H1 (cell line): ENCODE results near the gene GUF1. TPM values are rescaled to one million over a fixed set of nuclear protein-coding genes. Genes with fewer than 3 reads are reported as not detected.

Experiments used
- CTCF ChIA-PET: fragments of 300-600 bp; sonication (Branson Sonifier 250); formaldehyde crosslinking; loops from one replicate; lab custom pipeline; 2021; ENCODE audit not compliant: partially characterized antibody; lab: Charles Lee
- POLR2A ChIA-PET: fragments of 300-600 bp; sonication (Branson Sonifier 250); formaldehyde crosslinking; loops from one replicate; lab custom pipeline; 2021; ENCODE audit warnings: inconsistent platforms; ENCODE audit not compliant: partially characterized antibody; lab: Charles Lee
- DNase-seq, 2 experiments: peaks; one replicate each; pipeline versions ENCODE4 v3.0.0 to v3.0.0-alpha.2; 2010 to 2022; ENCODE audit warnings: low spot score in 2 of 2, low read depth in 1 of 2, mixed read lengths in 1 of 2
- FAIRE-seq: peaks from 2 replicates; lab custom pipeline; 2011; peaks lifted over from hg19 to GRCh38; lab: Jason Lieb, UNC
- H2AFZ ChIP-seq: 2 replicates; pipeline ENCODE4 v1.8.1; 2012; ENCODE audit warnings: low read length, inconsistent platforms
- H2AK5ac ChIP-seq: 2 replicates; pipeline ENCODE4 v1.6.1; 2013; ENCODE audit warnings: low read depth, low read length
- H2BK120ac ChIP-seq: replicated peaks from 2 replicates; pipeline ENCODE3; 2013; ENCODE audit warnings: low read depth, low read length, inconsistent platforms
- H2BK12ac ChIP-seq: 2 replicates; pipeline ENCODE4 v1.6.1; 2013; ENCODE audit warnings: low read depth, low read length
- H2BK15ac ChIP-seq: 2 replicates; pipeline ENCODE4 v1.6.1; 2013; ENCODE audit warnings: low read length
- H2BK20ac ChIP-seq: 2 replicates; pipeline ENCODE4 v1.6.1; 2013; ENCODE audit warnings: low read length
- H2BK5ac ChIP-seq: 2 replicates; pipeline ENCODE4 v1.6.1; 2013; ENCODE audit warnings: low read depth, low read length
- H3K14ac ChIP-seq: 2 replicates; pipeline ENCODE4 v1.6.1; 2013; ENCODE audit warnings: inconsistent platforms; ENCODE audit not compliant: insufficient read length
- H3K18ac ChIP-seq: 2 replicates; pipeline ENCODE4 v1.6.1; 2013; ENCODE audit warnings: low read length; ENCODE audit errors: extremely low read depth
- H3K23ac ChIP-seq: 2 replicates; pipeline ENCODE4 v1.6.1; 2013; ENCODE audit warnings: inconsistent platforms; ENCODE audit not compliant: insufficient read length
- H3K23me2 ChIP-seq: 2 replicates; pipeline ENCODE4 v1.6.1; 2013; ENCODE audit warnings: low read depth, low read length
- H3K27ac ChIP-seq: 2 replicates; pipeline ENCODE4 v1.6.1; 2011; ENCODE audit warnings: low read depth, low read length, inconsistent platforms
- H3K27me3 ChIP-seq, 4 experiments: replicated peaks in 1 of 4; 1 replicate in 1 of 4; 2 replicates in 3 of 4; pipeline versions ENCODE4 v1.6.1 to v1.8.1; 2011 to 2013; ENCODE audit warnings: low read length in 3 of 4, mild to moderate bottlenecking in 3 of 4, inconsistent platforms in 2 of 4, mixed read lengths in 2 of 4, moderate library complexity in 1 of 4; ENCODE audit not compliant: control insufficient read depth in 3 of 4, insufficient read depth in 3 of 4; ENCODE audit errors: extremely low read depth in 1 of 4
- H3K36me3 ChIP-seq, 4 experiments: 2 replicates each; pipeline versions ENCODE4 v1.6.1 to v1.8.1; 2011 to 2013; ENCODE audit warnings: mild to moderate bottlenecking in 4 of 4, low read length in 3 of 4, moderate library complexity in 2 of 4, control low read depth in 1 of 4, inconsistent platforms in 1 of 4; ENCODE audit not compliant: insufficient read depth in 4 of 4, control insufficient read depth in 2 of 4
- H3K4ac ChIP-seq: replicated peaks from 2 replicates; pipeline ENCODE3; 2013; ENCODE audit warnings: low read length, low read depth, mixed read lengths, inconsistent platforms; ENCODE audit not compliant: insufficient read length
- H3K4me1 ChIP-seq, 4 experiments: replicated peaks in 1 of 4; 1 replicate in 1 of 4; 2 replicates in 3 of 4; pipeline versions ENCODE4 v1.6.1 to v1.8.1; 2011 to 2013; ENCODE audit warnings: low read length in 3 of 4, inconsistent platforms in 2 of 4, mixed read lengths in 1 of 4; ENCODE audit not compliant: insufficient read depth in 4 of 4, control insufficient read depth in 3 of 4
- H3K4me2 ChIP-seq, 2 experiments: 2 replicates each; pipeline versions ENCODE4 v1.6.1 to v1.8.1; 2011 to 2013; ENCODE audit warnings: low read depth in 2 of 2, low read length in 2 of 2, control low read depth in 1 of 2, inconsistent platforms in 1 of 2, mild to moderate bottlenecking in 1 of 2; ENCODE audit not compliant: insufficient read depth in 1 of 2
- H3K4me3 ChIP-seq, 4 experiments: fragments of 200-600, 300-600 bp in 1 of 4; sonication (generic), shearing (Covaris generic), sonication (Bioruptor Twin) in 1 of 4; 2 replicates each; pipeline versions ENCODE4 v1.5.1 to v1.8.1; 2011 to 2016; ENCODE audit warnings: low read length in 4 of 4, low read depth in 3 of 4, control low read depth in 2 of 4, inconsistent platforms in 2 of 4, mild to moderate bottlenecking in 2 of 4, mixed read lengths in 1 of 4, moderate library complexity in 1 of 4; ENCODE audit not compliant: insufficient read depth in 2 of 4; ENCODE audit errors: extremely low read depth in 1 of 4
- H3K56ac ChIP-seq: replicated peaks from 2 replicates; pipeline ENCODE3; 2013; ENCODE audit warnings: low read depth, mild to moderate bottlenecking, mixed read lengths, low read length, inconsistent platforms; ENCODE audit not compliant: insufficient read length
- H3K79me1 ChIP-seq: 2 replicates; pipeline ENCODE4 v1.6.1; 2013; ENCODE audit warnings: low read depth, low read length, control low read depth
- H3K79me2 ChIP-seq, 2 experiments: 2 replicates each; pipeline versions ENCODE4 v1.6.1 to v1.8.1; 2012 to 2013; ENCODE audit warnings: low read length in 2 of 2, mild to moderate bottlenecking in 2 of 2, inconsistent platforms in 1 of 2; ENCODE audit not compliant: insufficient read depth in 2 of 2, control insufficient read depth in 1 of 2
- H3K9ac ChIP-seq, 4 experiments: replicated peaks in 1 of 4; 1 replicate in 1 of 4; 2 replicates in 3 of 4; pipeline versions ENCODE4 v1.6.1 to v1.8.1; 2011 to 2013; ENCODE audit warnings: low read depth in 3 of 4, low read length in 3 of 4, control low read depth in 2 of 4, mild to moderate bottlenecking in 2 of 4, moderate library complexity in 2 of 4, inconsistent platforms in 1 of 4; ENCODE audit errors: extremely low read depth in 1 of 4
- H3K9me3 ChIP-seq, 2 experiments: 2 replicates each; pipeline versions ENCODE4 v1.6.1 to v1.8.1; 2012 to 2013; ENCODE audit warnings: mild to moderate bottlenecking in 2 of 2, moderate library complexity in 2 of 2, control low read depth in 1 of 2, inconsistent platforms in 1 of 2, low read depth in 1 of 2, low read length in 1 of 2, mixed read lengths in 1 of 2; ENCODE audit not compliant: insufficient read depth in 2 of 2
- H4K20me1 ChIP-seq, 2 experiments: replicated peaks in 1 of 2; 2 replicates each; pipeline versions ENCODE3 to v1.8.1; 2011 to 2013; ENCODE audit warnings: inconsistent platforms in 2 of 2, low read length in 2 of 2, mild to moderate bottlenecking in 1 of 2; ENCODE audit not compliant: insufficient read depth in 2 of 2, control insufficient read depth in 1 of 2
- H4K5ac ChIP-seq: 2 replicates; pipeline ENCODE4 v1.6.1; 2013; ENCODE audit warnings: low read length, low read depth, mixed read lengths, inconsistent platforms; ENCODE audit not compliant: insufficient read length
- H4K8ac ChIP-seq: 2 replicates; pipeline ENCODE4 v1.8.0; 2013; ENCODE audit warnings: mild to moderate bottlenecking, moderate library complexity, low read length, inconsistent platforms; ENCODE audit not compliant: insufficient read depth; ENCODE audit errors: extremely low read depth
- H4K91ac ChIP-seq: replicated peaks from 2 replicates; pipeline ENCODE3; 2013; ENCODE audit warnings: low read length, mixed read lengths, inconsistent platforms; ENCODE audit not compliant: insufficient read length
- ASH2L ChIP-seq: fragments of 200-600, 300-600 bp; sonication (generic); IDR thresholded peaks from one replicate; pipeline ENCODE4 v1.7.1; 2017; ENCODE audit warnings: low read length
- CEBPB ChIP-seq: IDR thresholded peaks from 2 replicates; pipeline ENCODE4 v1.6.1; 2012; ENCODE audit warnings: low read depth, low read length
- EZH2 ChIP-seq: fragments of 200-600 bp; sonication (generic); IDR thresholded peaks from 2 replicates; pipeline ENCODE4 v1.7.1; 2012; ENCODE audit warnings: low read depth, mild to moderate bottlenecking, moderate library complexity, low read length, inconsistent platforms; ENCODE audit not compliant: severe bottlenecking
- FOSL1 ChIP-seq: IDR thresholded peaks from 2 replicates; pipeline ENCODE4 v1.6.1; 2011; ENCODE audit warnings: mild to moderate bottlenecking, low read depth, low read length, moderate library complexity; ENCODE audit not compliant: insufficient read depth
- GABPA ChIP-seq: IDR thresholded peaks from 2 replicates; pipeline ENCODE4 v1.6.1; 2011; ENCODE audit warnings: mild to moderate bottlenecking, low read length, moderate library complexity, borderline replicate concordance; ENCODE audit not compliant: insufficient read depth
- HDAC2 ChIP-seq, 2 experiments: fragments of 300-600 bp in 1 of 2; sonication (generic) in 1 of 2; IDR thresholded peaks; 2 replicates each; pipeline ENCODE4 v1.6.1; 2011 to 2012; ENCODE audit warnings: low read depth in 2 of 2, low read length in 2 of 2, mild to moderate bottlenecking in 2 of 2, moderate library complexity in 2 of 2, borderline replicate concordance in 1 of 2, inconsistent platforms in 1 of 2
- JUN ChIP-seq: IDR thresholded peaks from 2 replicates; pipeline ENCODE4 v1.6.1; 2011; ENCODE audit warnings: low read depth, mild to moderate bottlenecking, improper control_type of control experiment, low read length
- PHF8 ChIP-seq: fragments of 200-600 bp; sonication (generic); conservative IDR thresholded peaks from 2 replicates; pipeline ENCODE4 v1.7.1; 2012; ENCODE audit warnings: low read depth, mild to moderate bottlenecking, inconsistent platforms, low read length, moderate library complexity
- POLR2A ChIP-seq, 2 experiments: IDR thresholded peaks; 1 replicate in 1 of 2; 2 replicates in 1 of 2; pipeline ENCODE4 v1.6.1; 2011; ENCODE audit warnings: low read depth in 2 of 2, low read length in 2 of 2, mild to moderate bottlenecking in 2 of 2; ENCODE audit errors: control extremely low read depth in 1 of 2
- SAP30 ChIP-seq: fragments of 300-600 bp; sonication (generic); IDR thresholded peaks from 2 replicates; pipeline ENCODE4 v1.7.1; 2012; ENCODE audit warnings: low read length, moderate library complexity, mild to moderate bottlenecking, inconsistent platforms; ENCODE audit not compliant: insufficient read depth, insufficient replicate concordance
- SP1 ChIP-seq: IDR thresholded peaks from 2 replicates; pipeline ENCODE4 v1.6.1; 2011; ENCODE audit warnings: low read depth, low read length
- SP2 ChIP-seq: IDR thresholded peaks from 2 replicates; pipeline ENCODE4 v1.6.1; 2012; ENCODE audit warnings: mild to moderate bottlenecking, low read length, inconsistent platforms
- TAF7 ChIP-seq: optimal IDR thresholded peaks from 2 replicates; pipeline ENCODE3; 2011; ENCODE audit warnings: low read depth, mild to moderate bottlenecking, inconsistent platforms, low read length, moderate library complexity, borderline replicate concordance
- TCF12 ChIP-seq: IDR thresholded peaks from 2 replicates; pipeline ENCODE4 v1.6.1; 2011; ENCODE audit warnings: low read depth, mild to moderate bottlenecking, low read length
- ZNF274 ChIP-seq: IDR thresholded peaks from 2 replicates; pipeline ENCODE4 v1.7.0; 2012; ENCODE audit warnings: low read length, borderline replicate concordance; ENCODE audit errors: extremely low read depth
- WGBS, 2 experiments: shearing (Covaris generic) in 1 of 2; methylation state at CpG; one replicate each; pipeline versions ENCODE4 v1.1.6 to v1.1.7; 2013 to 2015; ENCODE audit warnings: low lambda C conversion rate in 2 of 2, mixed read lengths in 2 of 2, inconsistent platforms in 1 of 2, low coverage in 1 of 2, missing lambda C conversion rate in 1 of 2; ENCODE audit not compliant: insufficient replicate concordance in 2 of 2, insufficient coverage in 1 of 2, insufficient read length in 1 of 2; ENCODE audit errors: extremely low coverage in 1 of 2, missing lambda C conversion rate in 1 of 2; 5-methylcytosine and 5-hydroxymethylcytosine counted together
- polyA plus RNA-seq, 7 experiments: library from polyadenylated mRNA; depleted of rRNA in 3 of 7; stranded (reverse) in 5 of 7; unstranded in 2 of 7; fragments of >200 nt in 5 of 7; fragments of 200-250 nt in 2 of 7; gene quantifications; 1 replicate in 5 of 7; 2 replicates in 1 of 7; 4 replicates in 1 of 7; pipeline versions ENCODE4 v1.2.1 to v1.2.3, GENCODE V29; 2011 to 2013; ENCODE audit warnings: missing spikeins in 2 of 7, mixed read lengths in 2 of 7
- total RNA-seq: library from RNA; stranded (reverse); fragmentation: NEBNext Ultra II Directional; extraction: Animal tissue kit (Norgen Biotek cat#: 25700); gene quantifications from 2 replicates; pipeline ENCODE4 v1.2.1, GENCODE V29; 2021

GUF1 gene
- total and polyA plus RNA-seq, 2 of the 8 experiments (the other 6 are each of a cell fraction or from before 2014, with no cell fraction given) = 14.8 to 30.6 TPM

GRCh38 chr4:44736900-44737299 is 58.7 kb downstream of the GUF1 start:
- H4K5ac ChIP-seq = no peak overlapping the region
- 94% methylated on average over 2 of the region's 2 CpGs; no CpG with 5 or more reads in 1 of the 2 experiments for WGBS, 2 experiments
- DNase-seq (no peak), FAIRE-seq (no peak)
- no peak overlapping the region for H3K4ac ChIP-seq
- no peak overlapping the region for H3K4me2 ChIP-seq
- H3K9me3 ChIP-seq = no peaks in the 10 kb centered on the region
- H3K27ac ChIP-seq = no peak overlapping the region
- H3K23me2 ChIP-seq = no peaks in the 10 kb centered on the region
- no peak overlapping the region for H2AFZ ChIP-seq
- H3K27me3 ChIP-seq = no peaks in the 10 kb centered on the region
- no peak overlapping the region for H3K56ac ChIP-seq
- no peak overlapping the region for H4K8ac ChIP-seq
- no peak overlapping the region for H2AK5ac ChIP-seq
- H2BK15ac ChIP-seq = no peak overlapping the region
- no peak overlapping the region for H3K23ac ChIP-seq
- no peaks in the 10 kb centered on the region for H3K36me3 ChIP-seq
- POLR2A ChIA-PET = no interaction called here
- H3K79me2 ChIP-seq = no peaks in the 10 kb centered on the region
- H4K20me1 ChIP-seq = no peaks in the 10 kb centered on the region
- TF ChIP-seq PHF8 = no peak
- TF ChIP-seq POLR2A (IDR thresholded peaks at IDR 0.05; ENCODE audit: control extremely low read depth in 1 of 2, low read depth in 2 of 2, low read length in 2 of 2) = no peak
- no peak for TF ChIP-seq EZH2
- TF ChIP-seq TCF12 = no peak
- TF ChIP-seq FOSL1 = no peak
- TF ChIP-seq TAF7 = no peak
- TF ChIP-seq HDAC2 (IDR thresholded peaks at IDR 0.05; ENCODE audit: borderline replicate concordance in 1 of 2, low read depth in 2 of 2, low read length in 2 of 2) = no peak
- TF ChIP-seq SP2 = no peak
- no peak for TF ChIP-seq SAP30
- TF ChIP-seq ZNF274 = no peak
- TF ChIP-seq ASH2L = no peak
- TF ChIP-seq SP1 = no peak
- TF ChIP-seq CEBPB = no peak
- no peak for TF ChIP-seq JUN
- no peak for TF ChIP-seq GABPA
- H4K91ac ChIP-seq = no peak overlapping the region
- no peak overlapping the region for H2BK5ac ChIP-seq
- no peaks in the 10 kb centered on the region for H3K4me1 ChIP-seq
- no peak overlapping the region for H3K4me3 ChIP-seq
- no peak overlapping the region for H3K14ac ChIP-seq
- no peaks in the 10 kb centered on the region for H3K79me1 ChIP-seq
- H2BK20ac ChIP-seq = no peak overlapping the region
- no peak overlapping the region for H3K18ac ChIP-seq
- CTCF ChIA-PET = interaction anchor here (0.6 kb wide), 1 partner anchor 544 kb away, joined by 4 read pairs; no protein-coding TSS in a partner anchor
- no peak overlapping the region for H3K9ac ChIP-seq
- no peak overlapping the region for H2BK12ac ChIP-seq
- H2BK120ac ChIP-seq = no peak overlapping the region
